OCI-LY1 (cell line): Measurements from ENCODE around the gene SLC8A1.

Source experiments
- H2AFZ ChIP-seq: fragments of 200-600 bp; sonication (generic), shearing (Covaris generic); 2 replicates; pipeline ENCODE4 v1.6.0; 2014; ENCODE audit warnings: antibody characterized with exemption, mild to moderate bottlenecking, low read length
- H3F3A ChIP-seq: fragments of 200-600 bp; sonication (generic), shearing (Covaris generic); 2 replicates; pipeline ENCODE4 v1.6.0; 2014; ENCODE audit warnings: mild to moderate bottlenecking, antibody characterized with exemption, low read length, moderate library complexity; ENCODE audit not compliant: insufficient read depth
- H3K27ac ChIP-seq: fragments of 200-600 bp; sonication (generic); 2 replicates; pipeline ENCODE4 v1.5.1; 2014; ENCODE audit warnings: low read length, mixed run types, mild to moderate bottlenecking, low read depth; ENCODE audit not compliant: poor library complexity, severe bottlenecking
- H3K27me3 ChIP-seq: fragments of 200-600 bp; sonication (generic); 2 replicates; pipeline ENCODE4 v1.6.0; 2014; ENCODE audit warnings: antibody characterized with exemption, mild to moderate bottlenecking, low read length, moderate library complexity; ENCODE audit not compliant: insufficient read depth
- H3K36me3 ChIP-seq: fragments of 200-600 bp; sonication (generic); 2 replicates; pipeline ENCODE4 v1.6.1; 2014; ENCODE audit warnings: mild to moderate bottlenecking, antibody characterized with exemption, low read length, moderate library complexity, mixed read lengths; ENCODE audit not compliant: insufficient read depth
- H3K4me1 ChIP-seq: fragments of 200-600 bp; sonication (generic); 2 replicates; pipeline ENCODE4 v1.5.1; 2014; ENCODE audit warnings: mild to moderate bottlenecking, low read length, moderate library complexity; ENCODE audit not compliant: insufficient read depth, severe bottlenecking
- H3K4me2 ChIP-seq: fragments of 200-600 bp; sonication (generic), shearing (Covaris generic); 2 replicates; pipeline ENCODE4 v1.6.1; 2014; ENCODE audit warnings: low read length
- H3K4me3 ChIP-seq: fragments of 200-600 bp; sonication (generic); 2 replicates; pipeline ENCODE4 v1.5.1; 2014; ENCODE audit warnings: low read length, low read depth, mild to moderate bottlenecking, mixed read lengths; ENCODE audit not compliant: poor library complexity, severe bottlenecking
- H3K79me2 ChIP-seq: fragments of 200-600 bp; shearing (Covaris generic); 2 replicates; pipeline ENCODE4 v1.6.1; 2016; ENCODE audit warnings: mixed run types, low read length, mixed read lengths; ENCODE audit not compliant: insufficient read depth
- H3K9ac ChIP-seq: fragments of 200-600 bp; sonication (generic), shearing (Covaris generic); 2 replicates; pipeline ENCODE4 v1.6.1; 2014; ENCODE audit warnings: mild to moderate bottlenecking, low read length, mixed read lengths
- H3K9me2 ChIP-seq: fragments of 200-600 bp; sonication (generic), shearing (Covaris generic); 2 replicates; pipeline ENCODE4 v1.6.1; 2014; ENCODE audit warnings: low read depth, mild to moderate bottlenecking, low read length, mixed read lengths
- H3K9me3 ChIP-seq: fragments of 200-600 bp; shearing (Covaris generic); 2 replicates; pipeline ENCODE4 v1.6.1; 2014; ENCODE audit warnings: low read length, mixed read lengths
- H4K20me1 ChIP-seq: fragments of 200-600 bp; sonication (generic), shearing (Covaris generic); 2 replicates; pipeline ENCODE4 v1.6.0; 2016; ENCODE audit warnings: mild to moderate bottlenecking, low read length; ENCODE audit not compliant: insufficient read depth
- EZH2 ChIP-seq: fragments of 200-600 bp; sonication (generic), shearing (Covaris generic); IDR thresholded peaks from 2 replicates; pipeline ENCODE4 v1.8.0; 2017; ENCODE audit warnings: borderline replicate concordance, mixed run types, mild to moderate bottlenecking, antibody characterized with exemption, low read length, moderate library complexity, mixed read lengths
- TF ChIP-seq, protein P1 (sequence below): fragments of 200-600 bp; sonication (generic), shearing (Covaris generic); IDR thresholded peaks from 2 replicates; pipeline ENCODE4 v1.5.1; 2017; ENCODE audit warnings: mild to moderate bottlenecking, antibody characterized with exemption, low read length, moderate library complexity, mixed read lengths

Gene SLC8A1

GRCh38 chr2:40369267-40370006 is 82.5 kb downstream of the SLC8A1 start:
- Histone ChIP-seq H3K36me3 (no peaks in the 10 kb centered on the region), H3K79me2 (no peaks in the 10 kb centered on the region), H3K9me2 (no peaks in the 10 kb centered on the region), H3K4me3 (no peak overlapping the region), H3K4me1 (no peaks in the 10 kb centered on the region), H3K27ac (no peak overlapping the region), H4K20me1 (no peaks in the 10 kb centered on the region), H3K27me3 (no peaks in the 10 kb centered on the region), H2AFZ (no peak overlapping the region), H3K9ac (no peak overlapping the region), H3K4me2 (no peak overlapping the region), H3K9me3 (no peaks in the 10 kb centered on the region), H3F3A (no peaks in the 10 kb centered on the region)
- TF ChIP-seq, protein P1, sequence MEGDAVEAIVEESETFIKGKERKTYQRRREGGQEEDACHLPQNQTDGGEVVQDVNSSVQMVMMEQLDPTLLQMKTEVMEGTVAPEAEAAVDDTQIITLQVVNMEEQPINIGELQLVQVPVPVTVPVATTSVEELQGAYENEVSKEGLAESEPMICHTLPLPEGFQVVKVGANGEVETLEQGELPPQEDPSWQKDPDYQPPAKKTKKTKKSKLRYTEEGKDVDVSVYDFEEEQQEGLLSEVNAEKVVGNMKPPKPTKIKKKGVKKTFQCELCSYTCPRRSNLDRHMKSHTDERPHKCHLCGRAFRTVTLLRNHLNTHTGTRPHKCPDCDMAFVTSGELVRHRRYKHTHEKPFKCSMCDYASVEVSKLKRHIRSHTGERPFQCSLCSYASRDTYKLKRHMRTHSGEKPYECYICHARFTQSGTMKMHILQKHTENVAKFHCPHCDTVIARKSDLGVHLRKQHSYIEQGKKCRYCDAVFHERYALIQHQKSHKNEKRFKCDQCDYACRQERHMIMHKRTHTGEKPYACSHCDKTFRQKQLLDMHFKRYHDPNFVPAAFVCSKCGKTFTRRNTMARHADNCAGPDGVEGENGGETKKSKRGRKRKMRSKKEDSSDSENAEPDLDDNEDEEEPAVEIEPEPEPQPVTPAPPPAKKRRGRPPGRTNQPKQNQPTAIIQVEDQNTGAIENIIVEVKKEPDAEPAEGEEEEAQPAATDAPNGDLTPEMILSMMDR = no peak
- TF ChIP-seq EZH2 = no peak

DNA sequence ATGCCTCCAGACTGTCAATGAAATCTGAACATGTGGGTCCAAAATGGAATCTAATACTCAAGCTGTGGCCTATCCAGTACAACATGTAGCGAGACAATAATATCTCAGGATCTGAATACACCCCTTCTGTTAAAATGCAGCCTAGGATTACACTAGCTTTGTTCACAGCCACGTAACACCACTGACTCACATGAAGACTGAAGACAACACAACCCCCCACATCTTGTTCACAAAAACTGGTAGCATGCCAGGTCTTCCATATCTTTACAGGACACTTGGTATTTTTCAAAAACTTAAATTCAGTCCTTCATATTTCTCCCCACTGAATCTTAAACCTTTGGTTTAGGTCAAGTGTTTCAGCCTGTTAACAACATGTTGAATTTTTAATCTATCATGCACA is 84.2 kb downstream of the SLC8A1 start:
- H3K9ac ChIP-seq = no peak overlapping the region
- no peak overlapping the region for H3K4me3 ChIP-seq

GRCh38 chr2:40367032-40367431 is 84.9 kb downstream of the SLC8A1 start:
- Histone ChIP-seq H3K4me1 (no peaks in the 10 kb centered on the region), H3F3A (no peaks in the 10 kb centered on the region)

More for the DNA sequence above, 84.2 kb downstream of the SLC8A1 start:
- Histone ChIP-seq H3K9me2 (no peaks in the 10 kb centered on the region), H3K36me3 (no peaks in the 10 kb centered on the region), H4K20me1 (no peaks in the 10 kb centered on the region), H2AFZ (no peak overlapping the region), H3K4me2 (no peak overlapping the region), H3F3A (no peaks in the 10 kb centered on the region), H3K27me3 (no peaks in the 10 kb centered on the region), H3K4me1 (no peaks in the 10 kb centered on the region), H3K27ac (no peak overlapping the region), H3K79me2 (no peaks in the 10 kb centered on the region), H3K9me3 (no peaks in the 10 kb centered on the region)
- TF ChIP-seq, protein P1 = no peak
- no peak for TF ChIP-seq EZH2

More at GRCh38 chr2:40367032-40367431, 84.9 kb downstream of the SLC8A1 start:
- Histone ChIP-seq H3K4me3 (no peak overlapping the region), H3K4me2 (no peak overlapping the region), H3K27me3 (no peaks in the 10 kb centered on the region), H2AFZ (no peak overlapping the region), H3K79me2 (no peaks in the 10 kb centered on the region), H3K36me3 (no peaks in the 10 kb centered on the region), H3K9me2 (no peaks in the 10 kb centered on the region), H3K9me3 (no peaks in the 10 kb centered on the region), H3K27ac (no peak overlapping the region), H3K9ac (no peak overlapping the region), H4K20me1 (no peaks in the 10 kb centered on the region)
- no peak for TF ChIP-seq EZH2
